GM19023 (cell line): ENCODE measurements around the gene PRDM4.
A peak's percentile ranks its signal among the peaks of the same experiment; 100 is the strongest.
"Not testable (repeated sequence)": the region's sequence is repeated elsewhere in the genome, so short reads cannot be mapped to it uniquely, and the experiment has no call there.

Experiments
- ATAC-seq: cut with Tn5 transposase; IDR thresholded peaks from one replicate; pipeline ENCODE4 v1.9.1; 2021; ENCODE audit warnings: mild to moderate bottlenecking, moderate library complexity; ENCODE audit not compliant: unreplicated experiment

Gene PRDM4

DNA sequence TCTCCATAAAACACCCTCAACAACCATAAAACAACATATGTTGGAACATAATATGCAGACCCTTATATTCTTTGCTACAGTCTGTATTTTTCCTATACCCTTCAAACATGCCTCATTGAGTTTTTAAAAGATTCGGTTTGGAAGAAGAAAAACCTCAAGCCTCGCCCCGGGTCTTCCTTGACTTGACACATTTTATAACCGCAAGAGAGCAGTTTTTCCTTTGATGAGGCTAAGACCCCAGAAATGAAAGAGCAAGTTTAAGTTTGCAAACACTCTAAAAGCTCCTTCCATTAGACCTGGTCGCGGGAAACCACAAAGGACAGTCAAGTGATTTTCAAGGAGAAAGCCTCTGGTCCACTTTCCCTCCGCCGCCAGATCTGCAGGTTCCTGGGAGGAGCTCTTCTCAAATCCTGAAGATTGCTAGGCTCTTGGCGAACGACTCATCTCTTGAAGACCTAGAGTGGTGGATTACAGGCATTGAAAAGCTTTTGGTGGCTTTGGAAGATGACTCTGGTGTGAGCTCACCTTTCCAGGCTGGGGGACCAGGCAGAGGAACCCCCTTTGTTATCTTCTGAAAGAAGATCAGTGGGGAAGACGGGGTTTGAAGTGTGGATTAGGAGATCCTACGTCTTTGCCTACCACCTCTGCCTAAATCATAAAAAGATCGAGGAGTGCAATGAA, 13.6 kb upstream of the PRDM4 start, which contains the start of gene ASCL4:
Gene ASCL4, plus strand, starts transcription at position 356 of the 681 bp plus-strand sequence. CDS start 515 bp downstream, outside the sequence.
- no peak for ATAC-seq

DNA sequence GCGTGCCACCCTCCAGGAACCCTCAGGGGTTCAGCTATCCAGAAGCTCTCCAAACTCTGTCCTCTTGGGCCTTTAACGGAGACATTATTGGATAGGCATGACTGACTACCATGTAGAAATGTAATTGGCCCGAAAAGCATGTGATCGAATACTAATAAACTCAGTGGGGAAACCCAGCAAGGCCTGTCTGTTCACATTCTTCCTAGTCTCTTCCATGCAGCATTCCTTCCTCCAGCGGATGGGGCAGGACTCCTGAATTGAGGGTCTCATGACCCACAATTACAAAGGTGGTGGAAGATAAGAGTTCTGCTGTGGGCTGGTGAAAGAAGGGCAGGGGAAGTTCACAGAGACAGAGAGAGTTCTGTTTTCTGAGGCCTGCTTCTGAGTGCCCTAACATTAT, 6.5 kb upstream of the PRDM4 start:
- ATAC-seq, result no peak

GRCh38 chr12:107765316-107765715, 4.4 kb upstream of the PRDM4 start:
- no peak for ATAC-seq

DNA sequence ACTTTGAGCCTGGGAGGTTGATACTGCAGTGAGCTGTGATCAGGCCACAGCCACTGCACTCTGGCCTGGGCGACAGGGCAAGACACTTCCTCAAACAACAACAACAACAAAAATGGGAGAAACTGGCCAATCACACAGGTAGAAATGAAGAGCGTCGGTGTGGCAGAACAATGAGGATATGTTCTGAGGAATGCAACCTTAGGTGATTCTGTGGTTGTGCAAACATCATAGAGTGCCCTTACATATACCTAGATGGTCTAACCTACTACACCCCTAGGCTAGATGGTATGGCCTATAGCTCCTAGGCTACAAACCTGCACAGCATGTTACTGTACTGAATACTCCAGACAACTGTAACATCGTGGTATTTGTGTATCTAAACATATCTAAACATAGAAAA, 3.7 kb upstream of the PRDM4 start:
- no peak for ATAC-seq

DNA sequence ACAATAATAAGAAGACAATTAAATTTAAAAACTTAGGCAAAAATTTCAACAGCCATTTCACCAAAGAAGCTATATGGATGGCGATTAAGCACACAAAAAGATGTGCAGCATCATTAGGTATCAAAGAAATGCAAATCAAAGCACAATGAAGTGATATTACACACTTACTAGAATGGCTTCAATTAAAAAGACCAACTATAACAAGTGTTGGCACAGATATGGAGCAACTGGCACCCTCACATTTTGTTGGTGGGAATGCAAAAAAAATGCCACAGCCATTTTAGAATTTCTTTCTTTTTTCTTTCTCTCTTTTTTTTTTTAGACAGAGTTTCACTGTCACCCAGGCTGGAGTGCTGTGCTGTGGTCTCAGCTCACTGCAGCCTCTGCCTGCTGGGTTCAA, 1.9 kb upstream of the PRDM4 start:
- no peak for ATAC-seq

DNA sequence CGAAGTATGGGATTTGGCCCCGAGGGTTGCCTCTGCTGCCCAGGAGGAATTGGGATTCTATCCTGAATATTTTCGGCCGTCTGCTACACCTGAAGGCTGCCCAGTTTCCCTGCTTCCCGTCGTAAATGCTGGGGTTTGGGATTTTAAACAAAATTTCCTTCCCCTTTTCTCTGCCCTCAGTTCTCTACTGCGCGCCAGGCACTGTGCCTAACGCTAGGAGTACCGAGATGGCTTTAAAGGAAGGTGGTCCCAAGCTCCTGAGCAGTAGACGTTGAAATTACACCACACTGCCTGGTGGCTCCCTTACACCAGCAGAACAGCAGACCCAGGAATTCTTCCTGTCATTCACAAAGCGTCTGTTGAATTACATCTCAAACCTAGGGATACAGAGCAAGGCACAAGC, 566 bp upstream of the PRDM4 start:
- no peak for ATAC-seq

DNA sequence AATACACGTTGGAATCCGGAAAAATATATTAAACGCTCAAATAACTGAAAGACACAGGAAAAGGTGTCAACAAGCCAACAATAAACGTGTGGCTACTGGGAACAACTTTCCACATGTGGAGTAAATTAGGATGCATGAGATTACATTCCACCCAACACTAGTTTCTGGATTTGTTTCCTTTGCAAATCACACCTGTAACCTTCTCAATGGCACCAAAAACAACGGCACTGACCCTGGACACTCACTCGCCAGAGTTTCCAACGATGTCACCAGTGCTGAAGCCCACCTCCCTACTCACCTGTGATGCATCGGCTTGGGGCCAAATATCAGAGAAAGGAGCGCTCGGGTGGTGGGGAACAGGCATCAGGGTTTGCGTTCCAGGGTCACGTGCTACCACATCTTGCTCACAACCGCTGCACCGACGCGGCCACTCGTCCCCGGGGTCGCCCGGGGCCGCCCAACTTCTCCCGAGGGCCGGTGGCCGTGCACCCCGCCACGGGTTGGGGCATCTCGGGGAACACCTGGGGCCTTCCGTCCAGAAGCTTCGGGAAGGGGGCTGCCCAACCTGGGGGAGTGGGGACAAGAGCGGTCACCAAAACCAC, 629 bp downstream of the PRDM4 start:
- ATAC-seq, result peak; percentile 26

GRCh38 chr12:107759410-107759809, 1.5 kb downstream of the PRDM4 start:
- no peak for ATAC-seq

- ATAC-seq, result no peak
Observed at GRCh38 chr12:107749083-107749482, 11.9 kb downstream of the PRDM4 start.

- ATAC-seq, result no peak
Observed at GRCh38 chr12:107748472-107748871, 12.5 kb downstream of the PRDM4 start.

DNA sequence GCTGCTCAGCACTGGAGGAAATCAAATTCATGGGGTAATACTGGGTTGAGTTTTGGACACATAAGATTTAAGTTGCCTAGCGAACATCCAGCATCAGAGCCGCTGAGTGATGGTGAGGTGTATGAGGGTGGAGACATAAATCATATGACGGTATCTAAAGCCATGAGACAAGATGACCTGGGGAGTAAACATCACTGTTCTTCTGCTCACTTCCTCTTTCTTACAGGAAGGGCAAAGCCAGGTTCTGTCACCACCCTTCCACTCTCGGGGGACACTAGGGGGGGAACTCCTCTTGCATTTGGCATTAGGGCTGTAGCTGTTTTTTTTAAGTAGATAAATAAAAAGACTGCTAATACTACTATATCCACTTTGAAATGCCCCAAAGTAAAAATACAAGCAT, 24.0 kb downstream of the PRDM4 start:
- peak; percentile 91 for ATAC-seq

GRCh38 chr12:107735763-107736162, 25.2 kb downstream of the PRDM4 start:
- no peak for ATAC-seq

GRCh38 chr12:107734139-107734538, 26.8 kb downstream of the PRDM4 start:
- no peak for ATAC-seq

GRCh38 chr12:107732365-107732764, 28.6 kb downstream of the PRDM4 start:
- ATAC-seq, result no peak

GRCh38 chr12:107731366-107731765, 29.6 kb downstream of the PRDM4 start:
- no peak for ATAC-seq

- no peak for ATAC-seq
Observed at GRCh38 chr12:107730618-107731341, 30.2 kb downstream of the PRDM4 start.

DNA sequence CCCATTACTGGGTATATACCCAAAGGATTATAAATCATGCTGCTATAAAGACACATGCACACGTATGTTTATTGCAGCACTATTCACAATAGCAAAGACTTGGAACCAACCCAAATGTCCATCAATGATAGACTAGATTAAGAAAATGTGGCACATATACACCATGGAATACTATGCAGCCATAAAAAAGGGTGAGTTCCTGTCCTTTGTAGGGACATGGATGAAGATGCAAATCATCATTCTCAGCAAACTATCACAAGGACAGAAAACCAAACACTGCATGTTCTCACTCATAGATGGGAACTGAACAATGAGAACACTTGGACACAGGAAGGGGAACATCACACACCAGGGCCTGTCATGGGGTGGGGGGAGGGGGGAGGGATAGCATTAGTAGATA, 33.2 kb downstream of the PRDM4 start:
- not testable (repeated sequence) for ATAC-seq

GRCh38 chr12:107727327-107727726, 33.6 kb downstream of the PRDM4 start:
- ATAC-seq, result not testable (repeated sequence)

DNA sequence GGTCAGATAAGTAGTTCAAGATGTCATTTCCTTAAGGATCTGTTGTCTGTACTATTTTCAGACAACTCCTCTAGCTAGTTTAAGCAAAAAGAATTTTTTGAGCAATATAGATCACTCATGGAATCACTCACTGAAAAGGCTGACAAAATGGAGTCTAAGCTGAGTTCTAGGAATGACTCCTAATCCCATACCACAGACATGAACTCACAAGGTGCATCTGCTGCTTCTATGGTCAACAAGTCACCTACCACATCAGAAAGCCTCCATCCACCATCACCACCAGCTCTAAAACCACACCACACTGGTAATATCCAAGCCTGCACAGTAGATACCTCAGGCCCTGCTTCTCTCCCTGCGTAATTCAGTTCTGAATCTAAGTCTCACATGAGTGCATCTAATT, 42.3 kb downstream of the PRDM4 start:
- no peak for ATAC-seq

GRCh38 chr12:107715780-107716179, 45.2 kb downstream of the PRDM4 start:
- ATAC-seq, result no peak

DNA sequence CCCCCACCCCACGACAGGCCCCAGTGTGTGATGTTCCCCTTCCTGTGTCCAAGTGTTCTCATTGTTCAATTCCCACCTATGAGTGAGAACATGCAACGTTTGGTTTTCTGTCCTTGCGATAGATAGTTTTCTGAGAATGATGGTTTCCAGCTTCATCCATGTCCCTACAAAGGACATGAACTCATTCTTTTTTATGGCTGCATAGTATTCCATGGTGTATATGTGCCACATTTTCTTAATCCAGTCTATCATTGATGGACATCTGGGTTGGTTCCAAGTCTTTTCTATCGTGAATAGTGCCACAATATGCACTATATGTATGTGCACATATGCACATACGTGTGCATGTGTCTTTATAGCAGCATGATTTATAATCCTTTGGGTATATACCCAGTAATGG, 55.4 kb downstream of the PRDM4 start:
- ATAC-seq, result not testable (repeated sequence)

- ATAC-seq, result no peak
Observed at GRCh38 chr12:107704041-107704440, 56.9 kb downstream of the PRDM4 start.
